Transverse colon (tissue), 3 donors: Measurements from ENCODE around the gene FOXL3.

Experiments
- CTCF ChIP-seq, 5 experiments: fragments of 200-600 bp in 3 of 5; fragments of 450-650 bp in 2 of 5; sonication (generic) in 3 of 5; IDR thresholded peaks; 1 replicate in 2 of 5; 2 replicates in 3 of 5; pipeline ENCODE4 v1.5.1; 2016 to 2017; ENCODE audit warnings: antibody characterized with exemption in 5 of 5, inconsistent platforms in 3 of 5, mild to moderate bottlenecking in 2 of 5, moderate library complexity in 1 of 5
- POLR2A ChIP-seq: fragments of 450-650 bp; IDR thresholded peaks from one replicate; pipeline ENCODE4 v1.6.1; 2016; ENCODE audit warnings: antibody characterized with exemption, mild to moderate bottlenecking, moderate library complexity

GRCh38 chr7:317643-318405 lies 27.9 kb downstream of the FOXL3 start:
- TF ChIP-seq CTCF (IDR thresholded peaks at IDR 0.05), result no peak
- TF ChIP-seq POLR2A, result no peak
